ENCODE measurements around the gene SLC4A7.
"Not testable (repeated sequence)": the region's sequence is repeated elsewhere in the genome, so short reads cannot be mapped to it uniquely, and the experiment has no call there.

Gene SLC4A7

GRCh38 chr3:27487383-27487782 is 3.2 kb upstream of the SLC4A7 start:
- no peak for DNase-seq (ENCODE audit: low read depth, low spot score)

- no peak for DNase-seq (ENCODE audit: low read depth, low spot score)
Measured at GRCh38 chr3:27486336-27486735, 2.2 kb upstream of the SLC4A7 start.

- peak; percentile 60 for DNase-seq (ENCODE audit: low read depth, low spot score)
Measured at GRCh38 chr3:27485866-27486265, 1.7 kb upstream of the SLC4A7 start.

GRCh38 chr3:27483117-27484014 is 818 bp downstream of the SLC4A7 start:
- DNase-seq (ENCODE audit: low read depth, low spot score) = peak; percentile 77

GRCh38 chr3:27479806-27480543 is 4.2 kb downstream of the SLC4A7 start:
- DNase-seq (ENCODE audit: low read depth, low spot score) = no peak

GRCh38 chr3:27471923-27472550 is 12.1 kb downstream of the SLC4A7 start:
- no peak for DNase-seq (ENCODE audit: low read depth, low spot score)

GRCh38 chr3:27468283-27468886 is 15.8 kb downstream of the SLC4A7 start:
- no peak for DNase-seq (ENCODE audit: low read depth, low spot score)

- DNase-seq (ENCODE audit: low read depth, low spot score) = peak; percentile 60
Measured at GRCh38 chr3:27467545-27467944, 16.6 kb downstream of the SLC4A7 start.

- DNase-seq (ENCODE audit: low read depth, low spot score) = no peak
Measured at GRCh38 chr3:27464646-27465045, 19.5 kb downstream of the SLC4A7 start.

GRCh38 chr3:27462228-27462627 is 22.0 kb downstream of the SLC4A7 start:
- no peak for DNase-seq (ENCODE audit: low read depth, low spot score)

- no peak for DNase-seq (ENCODE audit: low read depth, low spot score)
Measured at GRCh38 chr3:27458929-27459328, 25.3 kb downstream of the SLC4A7 start.

- no peak for DNase-seq (ENCODE audit: low read depth, low spot score)
Measured at GRCh38 chr3:27456554-27456953, 27.6 kb downstream of the SLC4A7 start.

GRCh38 chr3:27454914-27455313 is 29.3 kb downstream of the SLC4A7 start:
- no peak for DNase-seq (ENCODE audit: low read depth, low spot score)

- DNase-seq (ENCODE audit: low read depth, low spot score) = no peak
Measured at GRCh38 chr3:27454461-27454860, 29.7 kb downstream of the SLC4A7 start.

- no peak for DNase-seq (ENCODE audit: low read depth, low spot score)
Measured at GRCh38 chr3:27452368-27453090, 31.7 kb downstream of the SLC4A7 start.

- no peak for DNase-seq (ENCODE audit: low read depth, low spot score)
Measured at GRCh38 chr3:27451842-27452241, 32.3 kb downstream of the SLC4A7 start.

- no peak for DNase-seq (ENCODE audit: low read depth, low spot score)
Measured at GRCh38 chr3:27451251-27451650, 32.9 kb downstream of the SLC4A7 start.

GRCh38 chr3:27449530-27450150 is 34.5 kb downstream of the SLC4A7 start:
- no peak for DNase-seq (ENCODE audit: low read depth, low spot score)

- not testable (repeated sequence) for DNase-seq (ENCODE audit: low read depth, low spot score)
Measured at GRCh38 chr3:27442995-27443394, 41.2 kb downstream of the SLC4A7 start.

- not testable (repeated sequence) for DNase-seq (ENCODE audit: low read depth, low spot score)
Measured at GRCh38 chr3:27438352-27438751, 45.8 kb downstream of the SLC4A7 start.

- DNase-seq (ENCODE audit: low read depth, low spot score) = peak; percentile 97
Measured at GRCh38 chr3:27431116-27431515, 53.1 kb downstream of the SLC4A7 start.

All from astrocyte of the hippocampus (primary cell).